Psoas muscle (tissue), 8 donors: ENCODE measurements around the gene SH3BP4. TPM values are rescaled to one million over a fixed set of nuclear protein-coding genes. Genes with fewer than 3 reads are reported as not detected.

Source experiments
- ATAC-seq, 4 donors: fragments of 200-7000 bp; cut with Tn5 transposase; one replicate each; pipeline ENCODE4 v1.9.1; 2020; ENCODE audit warnings: moderate library complexity in 3 of 4, mild to moderate bottlenecking in 2 of 4
- DNase-seq, 2 donors: peaks; one replicate each; pipeline ENCODE4 v3.0.0-alpha.2; 2020
- H3K27ac ChIP-seq: fragments of 200-600 bp; one replicate; pipeline ENCODE4 v1.8.0; 2022
- H3K27me3 ChIP-seq, 3 donors: fragments of 200-600 bp in 1 of 3; one replicate each; pipeline versions ENCODE4 v1.6.1 to v1.8.0; 2013 to 2022; ENCODE audit warnings: low read length in 2 of 3, mild to moderate bottlenecking in 2 of 3, moderate library complexity in 1 of 3; ENCODE audit not compliant: insufficient read depth in 3 of 3
- H3K36me3 ChIP-seq, 2 donors: fragments of 200-600 bp in 1 of 2; one replicate each; pipeline versions ENCODE4 v1.6.1 to v1.8.0; 2013 to 2022; ENCODE audit warnings: low read depth in 1 of 2, mild to moderate bottlenecking in 1 of 2, moderate library complexity in 1 of 2; ENCODE audit not compliant: insufficient read depth in 1 of 2
- H3K4me1 ChIP-seq: fragments of 200-600 bp; one replicate; pipeline ENCODE4 v1.8.0; 2022
- H3K4me3 ChIP-seq: fragments of 200-600 bp; one replicate; pipeline ENCODE4 v1.8.0; 2022; ENCODE audit warnings: mild to moderate bottlenecking
- H3K9me3 ChIP-seq: fragments of 200-600 bp; one replicate; pipeline ENCODE4 v1.8.0; 2022
- WGBS, 3 donors: extraction: QIAGEN DNeasy Blood & Tissue Kit; methylation state at CpG; one replicate each; pipeline versions ENCODE4 v1.1.6 to v1.1.7; 2013; 5-methylcytosine and 5-hydroxymethylcytosine counted together
- intact Hi-C, 2 donors: fragments of 100-400 bp; cut with DNase I; formaldehyde crosslinking; loops; one replicate each; pipeline versions ENCODE4 v1.11.0 to v1.14.2; 2022
- polyA plus RNA-seq, 3 donors: library from polyadenylated mRNA; stranded (reverse); fragments of 200-250 nt; gene quantifications; one replicate each; pipeline ENCODE4 v1.2.3, GENCODE V29; 2013
- total RNA-seq, 4 donors: library from RNA; stranded (reverse); fragmentation: NEBNext Ultra II Directional in 2 of 4; extraction: Animal tissue kit (Norgen Biotek cat#: 25700) in 2 of 4; gene quantifications; one replicate each; pipeline versions ENCODE4 v1.2.1 to v1.2.4, GENCODE V29; 2021 to 2023
- TF ChIP-seq, protein P1 (sequence below): fragments of 200-600 bp; IDR thresholded peaks from one replicate; pipeline ENCODE4 v1.8.0; 2022; ENCODE audit warnings: antibody characterized with exemption
- donor health status: healthy with polysubstance abuse.
- donor health status: DM: no; HTN: no; CAD: no; lungs with moderate emphysema.
- donor health status: Bipolar disorder and iron deficiency.
- donor health status: healthy.
- donor health status: DM: yes; HTN: yes; CAD: no.
- donor health status: DM: no; HTN: no; CAD: no.
- donor health status: DM: no; HTN: no; CAD: no.
- donor health status: DM: yes; HTN: yes; CAD: no.

SH3BP4 gene
- total and polyA plus RNA-seq, 7 donors, result 3.0 to 14.9 (median 9.4) TPM

GRCh38 chr2:234931371-234931770 is 20.4 kb upstream of the SH3BP4 start:
- no peaks in the 10 kb centered on the region for H3K9me3 ChIP-seq
- WGBS, 3 donors, result 80 to 88% (median 86%) methylated on average over 2 of the region's 2 CpGs
- H3K27me3 ChIP-seq, result no peaks in the 10 kb centered on the region
- H3K4me3 ChIP-seq, result no peak overlapping the region
- ATAC-seq (no peak), DNase-seq (no peak)
- TF ChIP-seq, protein P1, sequence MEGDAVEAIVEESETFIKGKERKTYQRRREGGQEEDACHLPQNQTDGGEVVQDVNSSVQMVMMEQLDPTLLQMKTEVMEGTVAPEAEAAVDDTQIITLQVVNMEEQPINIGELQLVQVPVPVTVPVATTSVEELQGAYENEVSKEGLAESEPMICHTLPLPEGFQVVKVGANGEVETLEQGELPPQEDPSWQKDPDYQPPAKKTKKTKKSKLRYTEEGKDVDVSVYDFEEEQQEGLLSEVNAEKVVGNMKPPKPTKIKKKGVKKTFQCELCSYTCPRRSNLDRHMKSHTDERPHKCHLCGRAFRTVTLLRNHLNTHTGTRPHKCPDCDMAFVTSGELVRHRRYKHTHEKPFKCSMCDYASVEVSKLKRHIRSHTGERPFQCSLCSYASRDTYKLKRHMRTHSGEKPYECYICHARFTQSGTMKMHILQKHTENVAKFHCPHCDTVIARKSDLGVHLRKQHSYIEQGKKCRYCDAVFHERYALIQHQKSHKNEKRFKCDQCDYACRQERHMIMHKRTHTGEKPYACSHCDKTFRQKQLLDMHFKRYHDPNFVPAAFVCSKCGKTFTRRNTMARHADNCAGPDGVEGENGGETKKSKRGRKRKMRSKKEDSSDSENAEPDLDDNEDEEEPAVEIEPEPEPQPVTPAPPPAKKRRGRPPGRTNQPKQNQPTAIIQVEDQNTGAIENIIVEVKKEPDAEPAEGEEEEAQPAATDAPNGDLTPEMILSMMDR, result no peak
- H3K4me1 ChIP-seq, result no peaks in the 10 kb centered on the region
- H3K27ac ChIP-seq, result no peak overlapping the region
- H3K36me3 ChIP-seq, result no peaks in the 10 kb centered on the region
- intact Hi-C loops, result no loop called here

DNA sequence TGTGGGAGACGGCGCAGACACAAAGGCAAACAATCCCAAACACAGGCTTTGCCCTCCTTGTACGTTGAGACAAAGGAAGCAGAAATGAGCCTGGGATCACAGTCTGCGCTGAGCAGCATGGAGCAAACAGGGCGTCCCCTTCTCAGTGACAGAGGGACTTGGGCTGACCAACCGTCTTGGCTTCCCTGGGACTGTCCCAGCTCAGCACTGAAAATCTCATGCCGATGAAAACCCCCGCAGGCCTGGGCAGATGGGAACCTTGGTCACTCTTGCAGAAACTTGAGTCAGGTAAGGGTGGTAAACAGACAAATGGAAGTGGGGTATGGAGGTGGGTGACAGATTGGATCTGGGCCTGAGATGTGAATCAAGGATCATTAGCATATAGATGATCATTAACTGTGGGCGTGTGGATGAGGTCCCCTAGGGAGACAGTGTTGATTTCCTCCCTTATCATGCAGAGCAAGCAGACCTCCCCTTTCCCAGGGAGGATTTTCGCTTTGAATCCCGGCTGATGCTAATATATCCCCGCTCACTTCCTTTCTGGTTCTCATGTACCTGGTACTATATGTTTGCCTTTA is 19.1 kb upstream of the SH3BP4 start:
- H3K27ac ChIP-seq, result no peak overlapping the region
- no peaks in the 10 kb centered on the region for H3K4me1 ChIP-seq
- TF ChIP-seq, protein P1, result no peak
- no peak overlapping the region for H3K4me3 ChIP-seq
- ATAC-seq (no peak), DNase-seq (no peak)
- no peaks in the 10 kb centered on the region for H3K9me3 ChIP-seq
- H3K27me3 ChIP-seq, result no peaks in the 10 kb centered on the region
- WGBS, 3 donors, result 66 to 71% (median 67%) methylated on average over 12 of the region's 12 CpGs
- intact Hi-C loops, result no loop called here
- no peaks in the 10 kb centered on the region for H3K36me3 ChIP-seq

DNA sequence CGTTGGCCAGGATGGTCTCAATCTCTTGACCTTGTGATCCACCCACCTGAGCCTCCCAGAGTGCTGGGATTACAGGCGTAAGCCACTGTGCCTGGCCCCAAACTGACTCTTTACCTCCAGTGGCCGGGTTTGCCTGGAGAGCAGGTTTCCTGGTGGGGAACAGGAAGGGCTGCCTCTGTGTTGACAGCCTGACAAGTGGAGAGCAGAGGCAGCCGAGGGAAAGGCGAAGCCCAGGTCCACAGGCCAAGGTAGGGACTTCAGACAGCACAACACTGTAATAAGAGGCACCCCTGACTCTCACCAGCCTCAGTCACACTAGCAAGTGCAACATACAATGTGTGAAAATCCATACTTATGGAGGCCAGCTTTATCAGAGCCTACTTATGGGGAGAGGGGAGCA is 16.5 kb upstream of the SH3BP4 start:
- Histone ChIP-seq H3K9me3 (no peaks in the 10 kb centered on the region), H3K27me3 (no peaks in the 10 kb centered on the region), H3K27ac (no peak overlapping the region), H3K36me3 (no peaks in the 10 kb centered on the region), H3K4me3 (no peak overlapping the region), H3K4me1 (no peaks in the 10 kb centered on the region)
- TF ChIP-seq, protein P1, result no peak
- DNase-seq (no peak), ATAC-seq (no peak)
- intact Hi-C loops, result no loop called here
- WGBS, 3 donors, result 74 to 83% (median 75%) methylated on average over 5 of the region's 5 CpGs

- TF ChIP-seq, protein P1, result no peak
- Histone ChIP-seq H3K4me1 (no peaks in the 10 kb centered on the region), H3K9me3 (peaks cover 11% of the 10 kb centered on the region), H3K36me3 (no peaks in the 10 kb centered on the region), H3K27ac (no peak overlapping the region), H3K27me3 (no peaks in the 10 kb centered on the region), H3K4me3 (no peak overlapping the region)
- ATAC-seq, result no peak
- WGBS, 3 donors, result 68 to 71% (median 71%) methylated on average over 4 of the region's 4 CpGs
- DNase-seq, result no peak
- intact Hi-C loops, result no loop called here
Measured at GRCh38 chr2:234939576-234939975, 12.2 kb upstream of the SH3BP4 start.

GRCh38 chr2:234939996-234940395 is 11.8 kb upstream of the SH3BP4 start:
- no peak for DNase-seq
- Histone ChIP-seq H3K4me3 (no peak overlapping the region), H3K9me3 (peaks cover 11% of the 10 kb centered on the region), H3K27me3 (no peaks in the 10 kb centered on the region), H3K27ac (no peak overlapping the region), H3K4me1 (no peaks in the 10 kb centered on the region), H3K36me3 (no peaks in the 10 kb centered on the region)
- WGBS, 3 donors, result 73 to 81% (median 74%) methylated on average over 5 of the region's 5 CpGs
- intact Hi-C loops, result no loop called here
- no peak for ATAC-seq
- TF ChIP-seq, protein P1, result no peak
